Vagina (tissue), 2 donors: Measurements from ENCODE around the gene HCRTR1.

ENCODE experiments used
- CTCF ChIP-seq, 3 experiments: fragments of 450-650 bp in 2 of 3; fragments of 200-600 bp in 1 of 3; sonication (generic) in 1 of 3; IDR thresholded peaks; one replicate each; pipeline ENCODE4 v1.5.1; 2017 to 2019; ENCODE audit warnings: antibody characterized with exemption in 3 of 3, mild to moderate bottlenecking in 2 of 3, moderate library complexity in 2 of 3
- POLR2A ChIP-seq, 2 donors: fragments of 450-650 bp; IDR thresholded peaks; one replicate each; pipeline ENCODE4 v1.6.1; 2017; ENCODE audit warnings: antibody characterized with exemption in 2 of 2, mild to moderate bottlenecking in 2 of 2, moderate library complexity in 2 of 2
- POLR2AphosphoS5 ChIP-seq, 2 donors: sonication (generic); formaldehyde crosslinking; IDR thresholded peaks; one replicate each; pipeline ENCODE4 v1.9.0; 2017; ENCODE audit warnings: antibody characterized with exemption in 2 of 2, mild to moderate bottlenecking in 2 of 2, low read depth in 1 of 2; ENCODE audit not compliant: insufficient read depth in 1 of 2

- TF ChIP-seq CTCF (IDR thresholded peaks at IDR 0.05) (no peak), POLR2AphosphoS5 (IDR thresholded peaks at IDR 0.05; ENCODE audit: insufficient read depth in 1 of 2, low read depth in 1 of 2) (no peak), POLR2A (IDR thresholded peaks at IDR 0.05) (no peak)
Observed at GRCh38 chr1:31655756-31656155, 38.3 kb downstream of the HCRTR1 start.
